Smooth muscle cell (in vitro differentiated cells): ENCODE data around the gene ITGB1. TPM values are rescaled to one million over a fixed set of nuclear protein-coding genes. Genes with fewer than 3 reads are reported as not detected.
A peak's percentile ranks its signal among the peaks of the same experiment; 100 is the strongest.
"Not testable (repeated sequence)": the region's sequence is repeated elsewhere in the genome, so short reads cannot be mapped to it uniquely, and the experiment has no call there.

Experiments
- DNase-seq: peaks from one replicate; lab custom pipeline; 2025; ENCODE audit not compliant: unreplicated experiment; lab: John Stamatoyannopoulos, UW
- H2AFZ ChIP-seq: fragments of 200-600 bp; sonication (generic); 2 replicates; pipeline ENCODE4 v1.6.0; 2016; ENCODE audit warnings: antibody characterized with exemption, low read depth, mild to moderate bottlenecking
- H3F3A ChIP-seq: fragments of 200-600 bp; sonication (generic); 2 replicates; pipeline ENCODE4 v1.6.0; 2017; ENCODE audit warnings: antibody characterized with exemption, low read depth
- H3K27ac ChIP-seq: fragments of 200-600 bp; sonication (generic); 2 replicates; pipeline ENCODE4 v1.5.1; 2016; ENCODE audit warnings: low read depth, mild to moderate bottlenecking
- H3K27me3 ChIP-seq: fragments of 200-600 bp; sonication (generic); 2 replicates; pipeline ENCODE4 v1.6.1; 2016; ENCODE audit warnings: low read depth, mild to moderate bottlenecking
- H3K36me3 ChIP-seq: fragments of 200-600 bp; sonication (generic); 2 replicates; pipeline ENCODE4 v1.5.1; 2016; ENCODE audit warnings: low read depth
- H3K4me1 ChIP-seq: fragments of 200-600 bp; sonication (generic); 2 replicates; pipeline ENCODE4 v1.5.1; 2016; ENCODE audit warnings: low read depth
- H3K4me2 ChIP-seq: fragments of 200-600 bp; sonication (generic); 2 replicates; pipeline ENCODE4 v1.6.0; 2016; ENCODE audit warnings: mild to moderate bottlenecking
- H3K4me3 ChIP-seq: fragments of 200-600 bp; sonication (generic); 2 replicates; pipeline ENCODE4 v1.5.1; 2016; ENCODE audit warnings: mild to moderate bottlenecking
- H3K79me2 ChIP-seq: fragments of 200-600 bp; sonication (generic); 2 replicates; pipeline ENCODE4 v1.6.0; 2016; ENCODE audit warnings: low read depth, mild to moderate bottlenecking
- H3K9ac ChIP-seq: fragments of 200-600 bp; sonication (generic); 2 replicates; pipeline ENCODE4 v1.6.0; 2016; ENCODE audit warnings: low read depth
- H3K9me3 ChIP-seq: fragments of 200-600 bp; sonication (generic); replicated peaks from 2 replicates; pipeline ENCODE4 v1.5.1; 2016; ENCODE audit warnings: low read depth
- H4K20me1 ChIP-seq: fragments of 200-600 bp; sonication (generic); 2 replicates; pipeline ENCODE4 v1.6.0; 2016; ENCODE audit warnings: low read depth
- CTCF ChIP-seq: fragments of 200-600 bp; sonication (generic); IDR thresholded peaks from 2 replicates; pipeline ENCODE4 v1.5.1; 2017; ENCODE audit warnings: borderline replicate concordance, mild to moderate bottlenecking, antibody characterized with exemption; ENCODE audit not compliant: insufficient read depth, poor library complexity, severe bottlenecking
- WGBS: methylation state at CpG from one replicate; pipeline ENCODE4 v1.1.7; 2016; ENCODE audit warnings: low lambda C conversion rate; 5-methylcytosine and 5-hydroxymethylcytosine counted together
- polyA plus RNA-seq: library from polyadenylated mRNA; unstranded; fragments of >200 nt; fragmentation: Nextera tagmentation; extraction: Ambion mirVana; gene quantifications from 2 replicates; pipeline ENCODE4 v1.2.1, GENCODE V29; 2016
- total RNA-seq: library from RNA; depleted of rRNA; stranded (reverse); fragments of >200 nt; gene quantifications from 2 replicates; pipeline ENCODE4 v1.2.3, GENCODE V29; 2014

Gene ITGB1
- total and polyA plus RNA-seq, 2 experiments from 2014 or later = 859 to 2,267 TPM

DNA sequence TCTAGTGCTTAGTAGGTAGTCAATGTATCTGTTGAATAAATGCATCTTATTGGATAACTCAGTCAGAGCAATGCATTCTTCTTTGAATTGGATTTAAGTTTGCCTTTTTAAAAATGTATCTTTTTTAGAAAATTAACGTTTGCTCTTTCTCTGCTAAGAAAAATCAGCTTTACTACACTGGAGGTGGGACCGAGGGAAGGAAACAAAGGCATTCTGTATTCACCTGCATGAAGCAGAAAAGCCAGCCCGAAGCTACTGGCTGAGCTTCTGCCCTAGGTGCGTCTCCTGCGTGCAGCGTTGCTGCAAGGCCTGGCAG lies 22.2 kb upstream of the ITGB1 start:
- no peak overlapping the region for H2AFZ ChIP-seq

DNA sequence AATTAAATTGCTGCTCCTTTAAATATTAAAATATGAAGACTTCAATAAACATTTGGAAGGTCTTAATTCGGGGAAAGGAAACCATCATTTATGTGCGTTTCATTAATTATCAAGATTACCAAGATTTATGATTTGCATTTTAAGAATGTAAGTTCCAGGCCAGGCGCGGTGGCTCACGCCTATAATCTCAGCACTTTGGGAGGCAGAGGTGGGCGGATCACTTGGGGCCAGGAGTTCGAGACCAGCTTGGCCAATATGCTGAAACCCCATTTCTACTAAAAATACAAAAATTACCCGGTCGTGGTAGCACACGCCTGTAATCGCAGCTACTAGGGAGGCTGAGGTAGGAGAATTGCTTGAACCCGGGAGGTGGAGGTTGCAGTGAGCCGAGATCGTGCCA lies 21.7 kb upstream of the ITGB1 start:
- Histone ChIP-seq H3K27ac (peak overlapping the region; percentile 100), H3F3A (peaks cover 34% of the 10 kb centered on the region), H3K4me2 (peak overlapping the region; percentile 87), H3K4me3 (peak overlapping the region; percentile 49), H3K4me1 (peaks cover 31% of the 10 kb centered on the region)
- not testable (repeated sequence) for H3K9ac ChIP-seq, H3K79me2 ChIP-seq, H3K9me3 ChIP-seq, H2AFZ ChIP-seq, H4K20me1 ChIP-seq, H3K27me3 ChIP-seq, DNase-seq, H3K36me3 ChIP-seq
- WGBS = 88% methylated on average over 14 of the region's 14 CpGs

More for the DNA sequence above, 22.2 kb upstream of the ITGB1 start:
- 8% methylated on average over 6 of the region's 6 CpGs for WGBS
- no peaks in the 10 kb centered on the region for H4K20me1 ChIP-seq
- peaks cover 31% of the 10 kb centered on the region for H3K4me1 ChIP-seq
- H3F3A ChIP-seq = peaks cover 34% of the 10 kb centered on the region
- H3K36me3 ChIP-seq = no peaks in the 10 kb centered on the region
- no peaks in the 10 kb centered on the region for H3K79me2 ChIP-seq
- peak overlapping the region; percentile 100 for H3K27ac ChIP-seq
- H3K9me3 ChIP-seq = no peaks in the 10 kb centered on the region
- no peak overlapping the region for H3K9ac ChIP-seq
- no peak for DNase-seq
- H3K4me2 ChIP-seq = peak overlapping the region; percentile 87
- no peaks in the 10 kb centered on the region for H3K27me3 ChIP-seq
- no peak for TF ChIP-seq CTCF
- peak overlapping the region; percentile 49 for H3K4me3 ChIP-seq

GRCh38 chr10:32979041-32979440 lies 21.0 kb upstream of the ITGB1 start:
- Histone ChIP-seq H4K20me1 (no peaks in the 10 kb centered on the region), H3K36me3 (no peaks in the 10 kb centered on the region), H3F3A (peaks cover 30% of the 10 kb centered on the region), H3K9me3 (no peaks in the 10 kb centered on the region), H3K27ac (peak overlapping the region; percentile 100), H3K4me1 (peaks cover 31% of the 10 kb centered on the region), H3K4me2 (no peak overlapping the region), H3K27me3 (no peaks in the 10 kb centered on the region), H3K4me3 (no peak overlapping the region), H2AFZ (no peak overlapping the region), H3K9ac (no peak overlapping the region), H3K79me2 (no peaks in the 10 kb centered on the region)
- no peak for DNase-seq
- TF ChIP-seq CTCF = no peak
- WGBS = 32% methylated on average over 3 of the region's 3 CpGs

DNA sequence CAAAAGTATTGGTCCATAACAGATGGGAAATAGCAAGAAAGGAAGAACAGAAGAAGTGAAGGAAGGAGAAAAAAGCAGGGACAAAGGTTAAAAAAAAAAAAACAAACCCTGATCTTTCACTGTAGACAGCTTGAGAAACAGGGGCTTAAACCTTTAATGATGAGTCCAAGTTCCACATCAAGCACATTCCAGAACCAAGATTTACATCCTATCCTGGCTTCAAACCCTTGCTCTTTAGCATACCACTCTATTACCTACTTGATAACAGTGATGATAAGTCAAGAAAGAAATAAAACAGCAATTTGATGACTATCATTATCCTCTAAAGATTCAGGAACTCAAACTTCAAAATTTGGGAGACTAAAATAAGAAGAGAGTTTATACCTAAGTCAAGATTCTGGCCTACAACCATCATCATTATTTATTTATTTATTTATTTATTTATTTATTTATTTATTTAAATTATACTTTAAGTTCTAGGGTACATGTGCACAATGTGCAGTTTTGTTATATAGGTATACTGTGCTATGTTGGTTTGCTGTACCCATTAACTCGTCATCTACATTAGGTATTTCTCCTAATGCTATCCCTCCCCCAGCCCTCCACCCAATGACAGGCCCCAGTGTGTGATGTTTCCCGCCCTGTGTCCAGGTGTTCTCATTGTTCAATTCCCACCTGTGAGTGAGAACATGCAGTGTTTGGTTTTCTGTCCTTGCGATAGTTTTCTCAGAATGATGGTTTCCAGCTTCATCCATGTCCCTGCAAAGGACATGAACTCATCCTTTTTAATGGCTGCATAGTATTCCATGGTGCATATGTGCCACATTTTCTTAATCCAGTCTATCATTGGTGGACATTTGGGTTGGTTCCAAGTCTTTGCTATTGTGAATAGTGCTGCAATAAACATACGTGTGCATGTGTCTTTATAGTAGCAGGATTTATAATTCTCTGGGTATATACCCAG lies 20.1 kb upstream of the ITGB1 start:
- not testable (repeated sequence) for H3K79me2 ChIP-seq, H3K9me3 ChIP-seq, DNase-seq, H4K20me1 ChIP-seq, H3K9ac ChIP-seq, H3K27ac ChIP-seq, H3K27me3 ChIP-seq, H3K4me2 ChIP-seq, H2AFZ ChIP-seq, H3K4me3 ChIP-seq, H3K36me3 ChIP-seq
- H3F3A ChIP-seq = peaks cover 26% of the 10 kb centered on the region
- 83% methylated on average over 4 of the region's 4 CpGs for WGBS
- H3K4me1 ChIP-seq = peaks cover 25% of the 10 kb centered on the region
